GM03348 (cell line): ENCODE data around the gene HSFX4.
"Not testable (repeated sequence)": the region's sequence is repeated elsewhere in the genome, so short reads cannot be mapped to it uniquely, and the experiment has no call there.

Experiments used
- DNase-seq: peaks from one replicate; pipeline ENCODE4 v3.0.0; 2012; ENCODE audit warnings: low spot score

Gene HSFX4

GRCh38 chrX:149929400-149929799, at the start of gene HSFX4:
HSFX4 (plus strand) TSS chrX:149929573; CDS start chrX:149929645, 72 bp downstream.
- not testable (repeated sequence) for DNase-seq

- DNase-seq: no peak
Measured at GRCh38 chrX:149881081-149881711, 48.2 kb upstream of the HSFX4 start, which contains the start of gene MAGEA8. MAGEA8 (plus strand) TSS chrX:149881183; CDS start chrX:149884273, 3,090 bp downstream.

- not testable (repeated sequence) for DNase-seq
Measured at GRCh38 chrX:149890828-149891227, 38.5 kb upstream of the HSFX4 start.

GRCh38 chrX:149898554-149898953, 30.8 kb upstream of the HSFX4 start:
- no peak for DNase-seq

- no peak for DNase-seq
Measured at GRCh38 chrX:149903889-149904748, 25.3 kb upstream of the HSFX4 start.

- no peak for DNase-seq
Measured at GRCh38 chrX:149908308-149908707, 21.1 kb upstream of the HSFX4 start.

GRCh38 chrX:149908727-149909126, 20.6 kb upstream of the HSFX4 start:
- DNase-seq: no peak

- DNase-seq: no peak
Measured at GRCh38 chrX:149909324-149910177, 19.8 kb upstream of the HSFX4 start.

GRCh38 chrX:149910178-149910695, 19.1 kb upstream of the HSFX4 start:
- no peak for DNase-seq

GRCh38 chrX:149916745-149917392, 12.5 kb upstream of the HSFX4 start:
- no peak for DNase-seq

- DNase-seq: not testable (repeated sequence)
Measured at GRCh38 chrX:149923836-149924235, 5.5 kb upstream of the HSFX4 start.

GRCh38 chrX:149924434-149924833, 4.9 kb upstream of the HSFX4 start:
- not testable (repeated sequence) for DNase-seq

GRCh38 chrX:149927245-149927963, 2.0 kb upstream of the HSFX4 start:
- DNase-seq: not testable (repeated sequence)

- not testable (repeated sequence) for DNase-seq
Measured at GRCh38 chrX:149927964-149928258, 1.5 kb upstream of the HSFX4 start.

GRCh38 chrX:149928635-149929034, 738 bp upstream of the HSFX4 start:
- not testable (repeated sequence) for DNase-seq

GRCh38 chrX:149931355-149931754, 2.0 kb downstream of the HSFX4 start:
- DNase-seq: not testable (repeated sequence)

GRCh38 chrX:149932150-149932549, 2.8 kb downstream of the HSFX4 start:
- not testable (repeated sequence) for DNase-seq

- not testable (repeated sequence) for DNase-seq
Measured at GRCh38 chrX:149932970-149933369, 3.6 kb downstream of the HSFX4 start.

GRCh38 chrX:149933547-149933946, 4.2 kb downstream of the HSFX4 start:
- DNase-seq: not testable (repeated sequence)

- not testable (repeated sequence) for DNase-seq
Measured at GRCh38 chrX:149937328-149937727, 8.0 kb downstream of the HSFX4 start.

- DNase-seq: peak; percentile 2
Measured at GRCh38 chrX:149937871-149938426, 8.6 kb downstream of the HSFX4 start.
